Inferior parietal cortex (tissue), 1 donor: ENCODE data around the gene FSD1L.

Experiments
- DNase-seq: peaks from one replicate; pipeline ENCODE4 v3.0.0-alpha.2; 2016; ENCODE audit errors: extremely low spot score

Gene FSD1L

GRCh38 chr9:105447814-105448812 lies at the start of gene FSD1L:
Gene FSD1L, plus strand, starts transcription at chr9:105448034. Its CDS starts 187 bp downstream, at chr9:105448221.
- peak; percentile 89 for DNase-seq

GRCh38 chr9:105399117-105399516 lies 48.7 kb upstream of the FSD1L start:
- no peak for DNase-seq

- no peak for DNase-seq
Observed at GRCh38 chr9:105401651-105402050, 46.2 kb upstream of the FSD1L start.

GRCh38 chr9:105403552-105404248 lies 44.1 kb upstream of the FSD1L start:
- DNase-seq = no peak

GRCh38 chr9:105405514-105406131 lies 42.2 kb upstream of the FSD1L start:
- DNase-seq = no peak

GRCh38 chr9:105406369-105406768 lies 41.5 kb upstream of the FSD1L start:
- no peak for DNase-seq

GRCh38 chr9:105413525-105413924 lies 34.3 kb upstream of the FSD1L start:
- DNase-seq = no peak

GRCh38 chr9:105414947-105415661 lies 32.7 kb upstream of the FSD1L start:
- peak; percentile 79 for DNase-seq

GRCh38 chr9:105415662-105415980 lies 32.2 kb upstream of the FSD1L start:
- DNase-seq = no peak

- no peak for DNase-seq
Observed at GRCh38 chr9:105416840-105417239, 31.0 kb upstream of the FSD1L start.

- DNase-seq = no peak
Observed at GRCh38 chr9:105418588-105419500, 29.0 kb upstream of the FSD1L start.

GRCh38 chr9:105419816-105420597 lies 27.8 kb upstream of the FSD1L start:
- DNase-seq = no peak

- DNase-seq = no peak
Observed at GRCh38 chr9:105421154-105421553, 26.7 kb upstream of the FSD1L start.

GRCh38 chr9:105421864-105422263 lies 26.0 kb upstream of the FSD1L start:
- DNase-seq = no peak

GRCh38 chr9:105425816-105426433 lies 21.9 kb upstream of the FSD1L start:
- no peak for DNase-seq

GRCh38 chr9:105426657-105427056 lies 21.2 kb upstream of the FSD1L start:
- DNase-seq = no peak

GRCh38 chr9:105431424-105432246 lies 16.2 kb upstream of the FSD1L start:
- no peak for DNase-seq

- DNase-seq = no peak
Observed at GRCh38 chr9:105432247-105432842, 15.5 kb upstream of the FSD1L start.
